ENCODE results near the gene SNRK. TPM values are rescaled to one million over a fixed set of nuclear protein-coding genes. Genes with fewer than 3 reads are reported as not detected.

SNRK gene
- total and polyA plus RNA-seq, 2 of the 13 experiments (the other 11 are each of a cell fraction or from before 2014, with no cell fraction given), result 11.4 to 16.1 TPM

- Histone ChIP-seq H3K4me3 (replicated peaks in 1 of 3; ENCODE audit: insufficient read depth in 1 of 3, low read depth in 2 of 3, low read length in 3 of 3) (no peak overlapping the region), H3K27me3 (ENCODE audit: control insufficient read depth in 1 of 2, insufficient read depth in 2 of 2, low read length in 2 of 2) (peaks cover 1 to 16% of the 10 kb centered on the region in 2 experiments; a peak in 2 of 5 replicates), H2AFZ (ENCODE audit: low read length) (no peak overlapping the region), H3K9me3 (ENCODE audit: low read length) (peaks cover 11% of the 10 kb centered on the region), H3K9ac (ENCODE audit: insufficient read depth, low read depth, low read length) (no peak overlapping the region), H3K79me2 (ENCODE audit: insufficient read depth, low read length) (no peaks in the 10 kb centered on the region), H4K20me1 (ENCODE audit: insufficient read depth, low read length) (no peaks in the 10 kb centered on the region), H3K36me3 (replicated peaks in 1 of 2; ENCODE audit: control insufficient read depth in 1 of 2, insufficient read depth in 2 of 2, low read length in 2 of 2) (no peaks in the 10 kb centered on the region), H3K27ac (ENCODE audit: extremely low read length, insufficient read depth, low read length) (no peak overlapping the region), H3K4me1 (ENCODE audit: insufficient read depth, low read length) (no peaks in the 10 kb centered on the region), H3K4me2 (ENCODE audit: low read depth, low read length) (no peak overlapping the region)
- intact Hi-C loops (cut with micrococcal nuclease; ENCODE audit: unreplicated experiment), result no loop called here
- FAIRE-seq, result no peak
- no TSS peak for BruUV-seq (replicated peaks)
- in situ Hi-C loops (cut with HindIII; ENCODE audit: extremely low pct_ligation_motif_present, low pct_unique_long_range_greater_than_20kb), result no loop called here
- CTCF ChIA-PET (ENCODE audit: low intra/inter-chr PET ratio, low total read pairs), result no interaction called here
- no peak for DNase-seq (ENCODE audit: low spot score)
- WGBS (ENCODE audit: low lambda C conversion rate), result 23% methylated on average over 4 of the region's 4 CpGs
- POLR2A ChIA-PET, result no interaction called here
- ATAC-seq, result no peak
- TF ChIP-seq ZNF275 (CRISPR knock-in tag; IDR thresholded peaks at IDR 0.05; ENCODE audit: borderline replicate concordance) (no peak), KLF11 (CRISPR knock-in tag; IDR thresholded peaks at IDR 0.05) (no peak), SP1 (IDR thresholded peaks at IDR 0.05) (no peak), SP1 (CRISPR knock-in tag; IDR thresholded peaks at IDR 0.05) (no peak), RNF2 (conservative IDR thresholded peaks at IDR 0.05; ENCODE audit: low read depth) (no peak), ZNF75D (CRISPR knock-in tag; IDR thresholded peaks at IDR 0.05; ENCODE audit: borderline replicate concordance) (no peak), DMAP1 (CRISPR knock-in tag; IDR thresholded peaks at IDR 0.05) (no peak), KAT8 (CRISPR knock-in tag; IDR thresholded peaks at IDR 0.05) (no peak), ZNF282 (IDR thresholded peaks at IDR 0.05; ENCODE audit: partially characterized antibody) (no peak), ATM (IDR thresholded peaks at IDR 0.05; ENCODE audit: borderline replicate concordance) (no peak), ZNF773 (CRISPR knock-in tag; IDR thresholded peaks at IDR 0.05; ENCODE audit: borderline replicate concordance) (no peak), SUZ12 (IDR thresholded peaks at IDR 0.05; ENCODE audit: low read depth, low read length) (no peak), MATR3 (CRISPR knock-in tag; IDR thresholded peaks at IDR 0.05) (no peak), ZNF20 (CRISPR knock-in tag; IDR thresholded peaks at IDR 0.05) (no peak), ZNF713 (CRISPR knock-in tag; IDR thresholded peaks at IDR 0.05) (no peak), MED1 (CRISPR knock-in tag; IDR thresholded peaks at IDR 0.05) (no peak), NR1H2 (CRISPR knock-in tag; IDR thresholded peaks at IDR 0.05; ENCODE audit: borderline replicate concordance, low read depth) (no peak), ZFP91 (CRISPR knock-in tag; IDR thresholded peaks at IDR 0.05; ENCODE audit: borderline replicate concordance) (no peak), TAF1 (CRISPR knock-in tag; IDR thresholded peaks at IDR 0.05) (no peak), ZNF468 (CRISPR knock-in tag; IDR thresholded peaks at IDR 0.05) (no peak)
- TF ChIP-seq, protein P1, sequence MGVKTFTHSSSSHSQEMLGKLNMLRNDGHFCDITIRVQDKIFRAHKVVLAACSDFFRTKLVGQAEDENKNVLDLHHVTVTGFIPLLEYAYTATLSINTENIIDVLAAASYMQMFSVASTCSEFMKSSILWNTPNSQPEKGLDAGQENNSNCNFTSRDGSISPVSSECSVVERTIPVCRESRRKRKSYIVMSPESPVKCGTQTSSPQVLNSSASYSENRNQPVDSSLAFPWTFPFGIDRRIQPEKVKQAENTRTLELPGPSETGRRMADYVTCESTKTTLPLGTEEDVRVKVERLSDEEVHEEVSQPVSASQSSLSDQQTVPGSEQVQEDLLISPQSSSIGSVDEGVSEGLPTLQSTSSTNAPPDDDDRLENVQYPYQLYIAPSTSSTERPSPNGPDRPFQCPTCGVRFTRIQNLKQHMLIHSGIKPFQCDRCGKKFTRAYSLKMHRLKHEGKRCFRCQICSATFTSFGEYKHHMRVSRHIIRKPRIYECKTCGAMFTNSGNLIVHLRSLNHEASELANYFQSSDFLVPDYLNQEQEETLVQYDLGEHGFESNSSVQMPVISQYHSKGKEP (CRISPR knock-in tag; IDR thresholded peaks at IDR 0.05), result no peak
Observed at GRCh38 chr3:43238801-43239200, 47.5 kb upstream of the SNRK start.

Data from HepG2 (cell line).